ENCODE data around the gene TLL2. TPM values are rescaled to one million over a fixed set of nuclear protein-coding genes. Genes with fewer than 3 reads are reported as not detected.

Gene TLL2
- under 1 TPM in 2 of 4 donors, not detected in 2; 0.40 to 0.62 TPM for total RNA-seq

GRCh38 chr10:96513698-96514561 is at the start of gene TLL2:
TLL2 (minus strand) TSS chr10:96513926; CDS start chr10:96513685, 241 bp downstream.
- intact Hi-C loops (cut with DNase I): loop anchor here (10.0 kb wide), 1 partner anchor 119 kb away; no protein-coding TSS in a partner anchor
- Histone ChIP-seq H3K27me3 (peaks cover 0 to 41% (median 4%) of the 10 kb centered on the region in 4 donors), H3K4me1 (peaks cover 22 to 26% (median 24%) of the 10 kb centered on the region in 3 donors), H3K9me3 (no peaks in the 10 kb centered on the region), H3K36me3 (peaks cover 0 to 8% (median 0%) of the 10 kb centered on the region in 3 donors), H3K27ac (no peak within 1 kb of the TSS), H3K4me3 (peak within 1 kb of the TSS; percentile 39 to 76 (median 48))
- WGBS, 2 donors: 6 to 9% methylated on average over 11 to 17 of the region's 68 CpGs
- DNase-seq: peak; percentile 18
- peak; percentile 28 to 79 (median 62) for TF ChIP-seq CTCF (IDR thresholded peaks at IDR 0.05)
- TF ChIP-seq POLR2A (IDR thresholded peaks at IDR 0.05): no peak

GRCh38 chr10:96560966-96561887 is 47.5 kb upstream of the TLL2 start:
- no peaks in the 10 kb centered on the region for H3K27me3 ChIP-seq
- TF ChIP-seq POLR2A (IDR thresholded peaks at IDR 0.05) (no peak), CTCF (IDR thresholded peaks at IDR 0.05) (no peak)
- intact Hi-C loops (cut with DNase I): no loop called here
- WGBS, 2 donors: 86 to 88% methylated on average over 3 of the region's 3 CpGs
- H3K36me3 ChIP-seq: peaks cover 0 to 77% (median 11%) of the 10 kb centered on the region in 3 donors
- no peak overlapping the region for H3K4me3 ChIP-seq
- no peaks in the 10 kb centered on the region for H3K4me1 ChIP-seq
- H3K27ac ChIP-seq: no peak overlapping the region
- DNase-seq: no peak
- no peaks in the 10 kb centered on the region for H3K9me3 ChIP-seq

DNA sequence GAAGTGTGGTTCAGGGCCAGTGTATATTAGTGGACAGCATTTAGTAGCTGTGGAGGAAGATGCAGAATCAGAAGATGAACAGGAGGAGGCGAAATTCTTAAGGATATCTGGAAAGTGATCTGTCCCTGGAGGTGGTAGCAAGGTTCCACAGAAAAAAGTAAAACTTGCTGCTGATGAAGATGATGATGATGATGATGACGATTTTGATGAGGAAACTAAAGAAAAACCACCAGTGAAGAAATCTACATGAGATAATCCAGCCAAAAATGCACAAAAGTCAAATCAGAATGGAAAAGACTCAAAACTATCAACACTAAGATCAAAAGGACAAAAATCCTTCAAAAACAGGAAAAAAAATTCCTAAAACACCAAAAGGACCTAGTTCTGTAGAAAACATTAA is 46.8 kb upstream of the TLL2 start:
- Histone ChIP-seq H3K4me1 (no peaks in the 10 kb centered on the region), H3K9me3 (no peaks in the 10 kb centered on the region), H3K27me3 (no peaks in the 10 kb centered on the region), H3K27ac (no peak overlapping the region), H3K36me3 (peaks cover 0 to 79% (median 11%) of the 10 kb centered on the region in 3 donors), H3K4me3 (no peak overlapping the region)
- no peak for DNase-seq
- intact Hi-C loops (cut with DNase I): no loop called here
- WGBS, 2 donors: 84 to 89% methylated on average over 2 of the region's 2 CpGs
- TF ChIP-seq POLR2A (IDR thresholded peaks at IDR 0.05): no peak
- no peak for TF ChIP-seq CTCF (IDR thresholded peaks at IDR 0.05)

GRCh38 chr10:96556003-96556402 is 42.3 kb upstream of the TLL2 start:
- 44 to 77% methylated on average over 1 of the region's 1 CpG for WGBS, 2 donors
- H3K4me3 ChIP-seq: no peak overlapping the region
- no peak for DNase-seq
- H3K36me3 ChIP-seq: peaks cover 0 to 93% (median 15%) of the 10 kb centered on the region in 3 donors
- intact Hi-C loops (cut with DNase I): no loop called here
- H3K27ac ChIP-seq: no peak overlapping the region
- H3K27me3 ChIP-seq: no peaks in the 10 kb centered on the region
- no peaks in the 10 kb centered on the region for H3K9me3 ChIP-seq
- TF ChIP-seq POLR2A (IDR thresholded peaks at IDR 0.05) (no peak), CTCF (IDR thresholded peaks at IDR 0.05) (peak in 2 of 6 experiments; percentile 9 to 31)
- H3K4me1 ChIP-seq: no peaks in the 10 kb centered on the region

All from esophagus squamous epithelium (tissue), 5 donors.